HG02884 (cell line): ENCODE measurements around the gene PBX4.

Source experiments
- ATAC-seq: cut with Tn5 transposase; IDR thresholded peaks from one replicate; pipeline ENCODE4 v1.9.1; 2021; ENCODE audit warnings: mild to moderate bottlenecking, moderate library complexity; ENCODE audit not compliant: unreplicated experiment

The PBX4 gene

GRCh38 chr19:19527674-19528625 is 90.5 kb downstream of the PBX4 start:
- ATAC-seq: no peak

DNA sequence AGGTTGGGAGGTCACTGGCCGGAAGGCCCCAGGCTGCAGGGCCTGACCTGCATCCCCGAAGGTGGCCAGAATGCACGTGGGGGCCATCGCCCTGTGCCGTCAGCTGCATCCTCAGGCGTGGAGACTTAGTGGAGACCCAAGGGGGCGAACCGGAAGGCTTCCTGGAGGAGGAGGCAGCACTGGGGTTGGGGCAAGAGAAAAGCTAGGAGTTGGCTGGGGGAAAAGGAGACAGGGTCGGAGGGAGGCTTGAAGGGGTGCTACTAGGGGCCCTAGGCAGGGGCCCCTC is 91.2 kb downstream of the PBX4 start:
- ATAC-seq: no peak

GRCh38 chr19:19526581-19527370 is 91.7 kb downstream of the PBX4 start:
- no peak for ATAC-seq

GRCh38 chr19:19525611-19526380 is 92.7 kb downstream of the PBX4 start:
- no peak for ATAC-seq

GRCh38 chr19:19524053-19524452 is 94.4 kb downstream of the PBX4 start:
- no peak for ATAC-seq

GRCh38 chr19:19523177-19523576 is 95.3 kb downstream of the PBX4 start:
- no peak for ATAC-seq

- no peak for ATAC-seq
Observed at GRCh38 chr19:19520989-19521388, 97.5 kb downstream of the PBX4 start.

DNA sequence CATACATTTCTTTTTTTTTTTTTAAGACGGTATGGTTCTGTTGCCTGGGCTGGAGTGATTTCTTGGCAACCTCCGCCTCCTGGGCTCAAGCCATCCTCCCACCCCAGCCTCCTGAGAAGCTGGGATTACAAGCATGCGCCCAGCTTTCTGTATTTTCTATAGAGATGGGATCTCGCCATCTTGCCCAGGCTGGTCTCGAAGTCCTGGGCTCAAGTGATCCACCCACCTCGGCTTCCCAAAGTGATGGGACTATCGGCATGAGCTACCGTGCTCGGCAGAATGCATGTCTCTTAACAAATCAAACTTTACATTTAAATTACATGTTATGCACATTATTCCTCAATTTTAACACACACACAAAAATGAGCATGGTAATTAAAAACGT is 101.3 kb downstream of the PBX4 start:
- no peak for ATAC-seq

GRCh38 chr19:19515642-19516519 is 102.6 kb downstream of the PBX4 start, which contains the start of gene NDUFA13:
TSS of gene NDUFA13 (plus strand) at chr19:19516225. CDS start at chr19:19516239, 14 bp downstream.
- ATAC-seq: peak; percentile 94

DNA sequence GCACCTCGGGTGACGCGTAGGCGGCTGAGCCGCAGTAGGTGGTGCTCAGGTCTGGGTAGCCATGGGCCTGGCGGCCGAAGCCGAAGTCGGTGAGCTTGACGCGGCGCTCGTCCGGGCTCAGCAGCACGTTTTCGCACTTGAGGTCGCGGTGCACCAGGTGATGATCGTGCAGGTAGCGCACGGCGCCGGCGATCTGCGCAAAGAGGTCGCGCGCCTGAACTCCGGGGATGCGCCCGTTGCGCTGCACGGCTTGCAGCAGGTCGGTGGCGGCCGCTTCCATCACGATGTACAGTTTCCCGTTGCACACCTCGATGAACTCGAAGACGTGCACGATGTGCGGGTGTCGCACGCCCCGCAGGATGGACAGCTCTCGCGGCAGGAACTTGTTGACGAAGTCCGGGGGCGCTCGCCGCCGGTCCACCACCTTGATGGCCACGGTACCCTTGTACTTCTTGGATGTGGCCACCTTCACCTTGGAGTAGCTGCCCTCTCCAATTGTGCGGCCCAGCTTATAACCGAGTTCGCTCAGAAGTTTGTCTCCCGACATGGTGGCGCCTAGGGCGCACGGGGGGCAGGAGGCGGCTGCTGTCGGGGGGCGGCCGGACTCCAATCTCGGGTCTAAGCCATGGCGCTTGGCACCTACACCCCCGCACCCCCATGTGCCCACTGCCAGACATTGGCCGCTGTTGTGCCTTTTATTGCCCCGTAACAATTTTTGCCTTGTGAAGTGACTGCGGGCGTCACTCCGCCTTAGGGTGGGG is 103.4 kb downstream of the PBX4 start, which contains the start of gene TSSK6:
TSSK6 (minus strand) TSS at position 668 of the 761 bp plus-strand sequence; CDS start at position 547, 121 bp downstream.
- no peak for ATAC-seq

- no peak for ATAC-seq
Observed at GRCh38 chr19:19514215-19514657, 104.3 kb downstream of the PBX4 start.

DNA sequence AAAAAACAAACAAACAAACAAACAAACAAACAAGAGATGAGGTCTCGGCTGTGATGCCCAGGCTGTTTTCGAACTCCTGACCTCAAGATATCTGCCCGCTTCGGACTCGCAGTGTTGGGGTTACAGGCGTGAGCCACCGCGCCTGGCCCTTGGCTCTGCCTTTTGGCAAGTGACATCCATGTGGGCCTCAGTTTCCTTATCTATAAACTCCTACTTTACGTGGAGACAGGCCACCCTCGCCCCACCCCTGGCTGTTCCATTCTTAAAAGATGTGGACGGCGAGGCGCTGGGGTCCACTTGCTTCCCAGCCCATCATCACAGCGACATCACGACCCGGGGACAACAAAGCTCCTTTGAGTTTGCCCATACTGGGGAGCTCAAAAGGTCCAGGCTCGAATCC is 104.8 kb downstream of the PBX4 start:
- no peak for ATAC-seq
